GM12878 (cell line): ENCODE results near the gene AKAP5. TPM values are rescaled to one million over a fixed set of nuclear protein-coding genes. Genes with fewer than 3 reads are reported as not detected.

Source experiments
- BACH1 ChIP-seq: fragments of 450-650 bp; IDR thresholded peaks from 2 replicates; pipeline ENCODE4 v1.6.1; 2017; ENCODE audit warnings: mild to moderate bottlenecking, borderline replicate concordance
- BMI1 ChIP-seq: fragments of 450-650 bp; IDR thresholded peaks from 2 replicates; pipeline ENCODE4 v1.6.1; 2016; ENCODE audit warnings: mild to moderate bottlenecking, moderate library complexity, borderline replicate concordance
- CBFB ChIP-seq: IDR thresholded peaks from 2 replicates; pipeline ENCODE4 v1.6.1; 2016; ENCODE audit warnings: antibody characterized with exemption, low read depth
- CHD4 ChIP-seq: fragments of 200-600 bp; sonication (generic); IDR thresholded peaks from 2 replicates; pipeline ENCODE4 v1.6.1; 2016; ENCODE audit warnings: mild to moderate bottlenecking
- HDAC2 ChIP-seq: fragments of 200-600 bp; sonication (generic); IDR thresholded peaks from 2 replicates; pipeline ENCODE4 v1.6.1; 2017
- MTA2 ChIP-seq: fragments of 450-650 bp; IDR thresholded peaks from 2 replicates; pipeline ENCODE4 v1.6.1; 2016; ENCODE audit warnings: low read depth, mild to moderate bottlenecking, moderate library complexity
- PML ChIP-seq: IDR thresholded peaks from 2 replicates; pipeline ENCODE4 v1.6.1; 2012; ENCODE audit warnings: low read length, inconsistent platforms
- RAD51 ChIP-seq: fragments of 450-650 bp; IDR thresholded peaks from 2 replicates; pipeline ENCODE4 v1.6.1; 2016; ENCODE audit warnings: moderate library complexity, mild to moderate bottlenecking, inconsistent platforms
- RFX5 ChIP-seq: IDR thresholded peaks from 2 replicates; pipeline ENCODE4 v1.6.1; 2011; ENCODE audit warnings: low read depth, low read length, improper control_type of control experiment
- SMC3 ChIP-seq: IDR thresholded peaks from 2 replicates; pipeline ENCODE4 v1.6.1; 2011; ENCODE audit warnings: low read length, improper control_type of control experiment, borderline replicate concordance
- ZNF24 ChIP-seq: fragments of 450-650 bp; IDR thresholded peaks from 2 replicates; pipeline ENCODE4 v1.6.1; 2017; ENCODE audit warnings: antibody characterized with exemption, mild to moderate bottlenecking
- polyA plus RNA-seq, 11 experiments: library from polyadenylated mRNA; depleted of rRNA in 4 of 11; unstranded in 6 of 11; stranded (reverse) in 5 of 11; fragments of >200 nt; fragmentation: Nextera tagmentation in 4 of 11; fragmentation: Illumina TruSeq in 1 of 11; extraction: Ambion mirVana in 4 of 11; extraction: Trizol in 1 of 11; gene quantifications; 1 replicate in 1 of 11; 2 replicates in 10 of 11; pipeline versions ENCODE4 v1.2.1 to v1.2.3, GENCODE V29; 2011 to 2016; ENCODE audit warnings: inconsistent platforms in 2 of 11, missing spikeins in 2 of 11, low read depth in 1 of 11
- total RNA-seq, 4 experiments: library from RNA; depleted of rRNA in 3 of 4; stranded (reverse); fragments of >200 nt in 3 of 4; fragmentation: Illumina TruSeq in 1 of 4; extraction: Trizol in 1 of 4; gene quantifications; 2 replicates each; pipeline versions ENCODE4 v1.2.1 to v1.2.3, GENCODE V29; 2013 to 2021
- TF ChIP-seq, protein P1 (sequence below): fragments of 450-650 bp; formaldehyde crosslinking; IDR thresholded peaks from 2 replicates; pipeline ENCODE4 v1.5.0; 2022; ENCODE audit warnings: mild to moderate bottlenecking, missing genetic modification characterization
- TF ChIP-seq, protein P2 (sequence below): fragments of 450-650 bp; IDR thresholded peaks from 2 replicates; pipeline ENCODE4 v1.6.1; 2017; ENCODE audit warnings: borderline replicate concordance
- TF ChIP-seq, protein P3 (sequence below): IDR thresholded peaks from 2 replicates; pipeline ENCODE4 v1.6.1; 2011; ENCODE audit warnings: mild to moderate bottlenecking, low read depth, low read length, moderate library complexity; ENCODE audit not compliant: insufficient replicate concordance
- TF ChIP-seq, protein P4 (sequence below): fragments of 450-650 bp; IDR thresholded peaks from 2 replicates; pipeline ENCODE4 v1.6.1; 2016; ENCODE audit warnings: mild to moderate bottlenecking
- TF ChIP-seq, protein P5 (sequence below): fragments of 450-650 bp; IDR thresholded peaks from 2 replicates; pipeline ENCODE4 v1.6.1; 2017; ENCODE audit warnings: mild to moderate bottlenecking, low read depth, inconsistent platforms; ENCODE audit not compliant: poor library complexity, severe bottlenecking
- TF ChIP-seq, protein P6 (sequence below): IDR thresholded peaks from 2 replicates; pipeline ENCODE4 v1.6.1; 2011; ENCODE audit warnings: low read depth, low read length, improper control_type of control experiment, borderline replicate concordance
- TF ChIP-seq, protein P7 (sequence below): fragments of 450-650 bp; IDR thresholded peaks from 2 replicates; pipeline ENCODE4 v1.6.1; 2014; ENCODE audit warnings: mild to moderate bottlenecking

AKAP5 gene
- total and polyA plus RNA-seq, 10 of the 15 experiments (the other 5 are each of a cell fraction or from before 2014, with no cell fraction given): 0.45 to 5.1 (median 1.7) TPM

DNA sequence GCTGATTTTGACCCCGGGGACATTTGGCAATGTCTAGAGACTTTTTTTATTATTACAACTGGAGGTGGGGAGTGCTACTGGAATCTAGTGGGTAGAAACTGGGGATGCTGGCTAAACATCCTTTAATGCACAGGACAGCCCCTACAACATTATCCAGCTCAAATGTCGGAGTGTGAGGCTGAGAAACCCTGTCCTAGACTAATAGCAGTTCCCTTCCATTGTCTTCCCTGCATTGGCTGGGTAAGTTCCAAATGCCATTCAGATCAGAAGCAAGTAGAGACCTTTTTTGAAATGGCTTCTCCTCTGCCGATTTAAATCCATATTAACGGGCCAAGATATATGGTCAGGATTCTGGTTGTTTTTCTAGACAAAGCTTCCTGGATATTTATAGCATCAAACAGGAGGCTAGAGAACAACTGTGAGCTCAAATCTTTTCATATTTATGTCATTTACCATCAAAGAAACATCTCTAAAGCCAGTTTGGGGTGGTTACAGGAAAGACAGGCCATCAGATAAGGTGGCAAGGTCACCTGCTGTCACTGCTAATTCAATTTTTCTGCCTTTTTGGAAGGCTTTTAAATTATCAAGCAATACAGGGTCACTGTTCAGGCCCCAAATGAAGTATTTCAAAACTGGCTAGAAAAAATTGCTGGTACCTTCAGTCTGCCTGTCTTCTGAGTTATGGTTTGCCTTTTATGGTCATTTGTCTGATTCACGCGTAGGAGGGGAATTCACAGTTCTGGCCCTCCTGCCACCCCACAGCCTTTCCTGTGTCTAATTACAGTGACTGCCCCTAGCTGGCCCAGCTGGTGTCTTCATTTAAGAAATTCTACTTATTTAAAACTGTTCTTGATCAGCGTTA is 20.1 kb upstream of the AKAP5 start (continued):
- TF ChIP-seq, protein P1, sequence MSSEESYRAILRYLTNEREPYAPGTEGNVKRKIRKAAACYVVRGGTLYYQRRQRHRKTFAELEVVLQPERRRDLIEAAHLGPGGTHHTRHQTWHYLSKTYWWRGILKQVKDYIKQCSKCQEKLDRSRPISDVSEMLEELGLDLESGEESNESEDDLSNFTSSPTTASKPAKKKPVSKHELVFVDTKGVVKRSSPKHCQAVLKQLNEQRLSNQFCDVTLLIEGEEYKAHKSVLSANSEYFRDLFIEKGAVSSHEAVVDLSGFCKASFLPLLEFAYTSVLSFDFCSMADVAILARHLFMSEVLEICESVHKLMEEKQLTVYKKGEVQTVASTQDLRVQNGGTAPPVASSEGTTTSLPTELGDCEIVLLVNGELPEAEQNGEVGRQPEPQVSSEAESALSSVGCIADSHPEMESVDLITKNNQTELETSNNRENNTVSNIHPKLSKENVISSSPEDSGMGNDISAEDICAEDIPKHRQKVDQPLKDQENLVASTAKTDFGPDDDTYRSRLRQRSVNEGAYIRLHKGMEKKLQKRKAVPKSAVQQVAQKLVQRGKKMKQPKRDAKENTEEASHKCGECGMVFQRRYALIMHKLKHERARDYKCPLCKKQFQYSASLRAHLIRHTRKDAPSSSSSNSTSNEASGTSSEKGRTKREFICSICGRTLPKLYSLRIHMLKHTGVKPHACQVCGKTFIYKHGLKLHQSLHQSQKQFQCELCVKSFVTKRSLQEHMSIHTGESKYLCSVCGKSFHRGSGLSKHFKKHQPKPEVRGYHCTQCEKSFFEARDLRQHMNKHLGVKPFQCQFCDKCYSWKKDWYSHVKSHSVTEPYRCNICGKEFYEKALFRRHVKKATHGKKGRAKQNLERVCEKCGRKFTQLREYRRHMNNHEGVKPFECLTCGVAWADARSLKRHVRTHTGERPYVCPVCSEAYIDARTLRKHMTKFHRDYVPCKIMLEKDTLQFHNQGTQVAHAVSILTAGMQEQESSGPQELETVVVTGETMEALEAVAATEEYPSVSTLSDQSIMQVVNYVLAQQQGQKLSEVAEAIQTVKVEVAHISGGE (CRISPR knock-in tag): no peak
- TF ChIP-seq, protein P2, sequence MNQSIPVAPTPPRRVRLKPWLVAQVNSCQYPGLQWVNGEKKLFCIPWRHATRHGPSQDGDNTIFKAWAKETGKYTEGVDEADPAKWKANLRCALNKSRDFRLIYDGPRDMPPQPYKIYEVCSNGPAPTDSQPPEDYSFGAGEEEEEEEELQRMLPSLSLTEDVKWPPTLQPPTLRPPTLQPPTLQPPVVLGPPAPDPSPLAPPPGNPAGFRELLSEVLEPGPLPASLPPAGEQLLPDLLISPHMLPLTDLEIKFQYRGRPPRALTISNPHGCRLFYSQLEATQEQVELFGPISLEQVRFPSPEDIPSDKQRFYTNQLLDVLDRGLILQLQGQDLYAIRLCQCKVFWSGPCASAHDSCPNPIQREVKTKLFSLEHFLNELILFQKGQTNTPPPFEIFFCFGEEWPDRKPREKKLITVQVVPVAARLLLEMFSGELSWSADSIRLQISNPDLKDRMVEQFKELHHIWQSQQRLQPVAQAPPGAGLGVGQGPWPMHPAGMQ: no peak
- TF ChIP-seq RFX5: no peak
- TF ChIP-seq, protein P3, sequence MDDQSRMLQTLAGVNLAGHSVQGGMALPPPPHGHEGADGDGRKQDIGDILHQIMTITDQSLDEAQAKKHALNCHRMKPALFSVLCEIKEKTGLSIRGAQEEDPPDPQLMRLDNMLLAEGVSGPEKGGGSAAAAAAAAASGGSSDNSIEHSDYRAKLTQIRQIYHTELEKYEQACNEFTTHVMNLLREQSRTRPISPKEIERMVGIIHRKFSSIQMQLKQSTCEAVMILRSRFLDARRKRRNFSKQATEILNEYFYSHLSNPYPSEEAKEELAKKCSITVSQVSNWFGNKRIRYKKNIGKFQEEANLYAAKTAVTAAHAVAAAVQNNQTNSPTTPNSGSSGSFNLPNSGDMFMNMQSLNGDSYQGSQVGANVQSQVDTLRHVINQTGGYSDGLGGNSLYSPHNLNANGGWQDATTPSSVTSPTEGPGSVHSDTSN: no peak
- TF ChIP-seq BMI1: no peak; the same call in 1 of the 2 replicates
- TF ChIP-seq, protein P4, sequence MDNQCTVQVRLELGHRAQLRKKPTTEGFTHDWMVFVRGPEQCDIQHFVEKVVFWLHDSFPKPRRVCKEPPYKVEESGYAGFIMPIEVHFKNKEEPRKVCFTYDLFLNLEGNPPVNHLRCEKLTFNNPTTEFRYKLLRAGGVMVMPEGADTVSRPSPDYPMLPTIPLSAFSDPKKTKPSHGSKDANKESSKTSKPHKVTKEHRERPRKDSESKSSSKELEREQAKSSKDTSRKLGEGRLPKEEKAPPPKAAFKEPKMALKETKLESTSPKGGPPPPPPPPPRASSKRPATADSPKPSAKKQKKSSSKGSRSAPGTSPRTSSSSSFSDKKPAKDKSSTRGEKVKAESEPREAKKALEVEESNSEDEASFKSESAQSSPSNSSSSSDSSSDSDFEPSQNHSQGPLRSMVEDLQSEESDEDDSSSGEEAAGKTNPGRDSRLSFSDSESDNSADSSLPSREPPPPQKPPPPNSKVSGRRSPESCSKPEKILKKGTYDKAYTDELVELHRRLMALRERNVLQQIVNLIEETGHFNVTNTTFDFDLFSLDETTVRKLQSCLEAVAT: no peak
- no peak for TF ChIP-seq RAD51
- no peak for TF ChIP-seq CHD4
- peak; percentile 92 for TF ChIP-seq MTA2
- TF ChIP-seq, protein P5, sequence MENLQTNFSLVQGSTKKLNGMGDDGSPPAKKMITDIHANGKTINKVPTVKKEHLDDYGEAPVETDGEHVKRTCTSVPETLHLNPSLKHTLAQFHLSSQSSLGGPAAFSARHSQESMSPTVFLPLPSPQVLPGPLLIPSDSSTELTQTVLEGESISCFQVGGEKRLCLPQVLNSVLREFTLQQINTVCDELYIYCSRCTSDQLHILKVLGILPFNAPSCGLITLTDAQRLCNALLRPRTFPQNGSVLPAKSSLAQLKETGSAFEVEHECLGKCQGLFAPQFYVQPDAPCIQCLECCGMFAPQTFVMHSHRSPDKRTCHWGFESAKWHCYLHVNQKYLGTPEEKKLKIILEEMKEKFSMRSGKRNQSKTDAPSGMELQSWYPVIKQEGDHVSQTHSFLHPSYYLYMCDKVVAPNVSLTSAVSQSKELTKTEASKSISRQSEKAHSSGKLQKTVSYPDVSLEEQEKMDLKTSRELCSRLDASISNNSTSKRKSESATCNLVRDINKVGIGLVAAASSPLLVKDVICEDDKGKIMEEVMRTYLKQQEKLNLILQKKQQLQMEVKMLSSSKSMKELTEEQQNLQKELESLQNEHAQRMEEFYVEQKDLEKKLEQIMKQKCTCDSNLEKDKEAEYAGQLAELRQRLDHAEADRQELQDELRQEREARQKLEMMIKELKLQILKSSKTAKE: no peak
- TF ChIP-seq SMC3: no peak
- TF ChIP-seq PML: peak; percentile 79
- no peak for TF ChIP-seq HDAC2
- no peak for TF ChIP-seq BACH1
- TF ChIP-seq, protein P6, sequence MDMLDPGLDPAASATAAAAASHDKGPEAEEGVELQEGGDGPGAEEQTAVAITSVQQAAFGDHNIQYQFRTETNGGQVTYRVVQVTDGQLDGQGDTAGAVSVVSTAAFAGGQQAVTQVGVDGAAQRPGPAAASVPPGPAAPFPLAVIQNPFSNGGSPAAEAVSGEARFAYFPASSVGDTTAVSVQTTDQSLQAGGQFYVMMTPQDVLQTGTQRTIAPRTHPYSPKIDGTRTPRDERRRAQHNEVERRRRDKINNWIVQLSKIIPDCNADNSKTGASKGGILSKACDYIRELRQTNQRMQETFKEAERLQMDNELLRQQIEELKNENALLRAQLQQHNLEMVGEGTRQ: no peak
- no peak for TF ChIP-seq ZNF24
- TF ChIP-seq, protein P7, sequence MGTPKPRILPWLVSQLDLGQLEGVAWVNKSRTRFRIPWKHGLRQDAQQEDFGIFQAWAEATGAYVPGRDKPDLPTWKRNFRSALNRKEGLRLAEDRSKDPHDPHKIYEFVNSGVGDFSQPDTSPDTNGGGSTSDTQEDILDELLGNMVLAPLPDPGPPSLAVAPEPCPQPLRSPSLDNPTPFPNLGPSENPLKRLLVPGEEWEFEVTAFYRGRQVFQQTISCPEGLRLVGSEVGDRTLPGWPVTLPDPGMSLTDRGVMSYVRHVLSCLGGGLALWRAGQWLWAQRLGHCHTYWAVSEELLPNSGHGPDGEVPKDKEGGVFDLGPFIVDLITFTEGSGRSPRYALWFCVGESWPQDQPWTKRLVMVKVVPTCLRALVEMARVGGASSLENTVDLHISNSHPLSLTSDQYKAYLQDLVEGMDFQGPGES: no peak
- TF ChIP-seq CBFB: no peak; the same call in 1 of the 2 replicates
